Parathyroid adenoma (tissue), 2 donors: ENCODE data around the gene GLRA2.
A peak's percentile ranks its signal among the peaks of the same experiment; 100 is the strongest.

Experiments
- H2AFZ ChIP-seq: fragments of 300-600 bp; sonication (generic); one replicate; pipeline ENCODE4 v1.7.0; 2017; ENCODE audit warnings: antibody characterized with exemption, mild to moderate bottlenecking
- H3K27ac ChIP-seq: fragments of 300-600 bp; sonication (generic); one replicate; pipeline ENCODE4 v1.7.0; 2017
- H3K27me3 ChIP-seq: fragments of 300-600 bp; sonication (generic); one replicate; pipeline ENCODE4 v1.7.0; 2017; ENCODE audit warnings: low read length; ENCODE audit not compliant: control insufficient read depth, insufficient read depth
- H3K36me3 ChIP-seq: fragments of 300-600 bp; sonication (generic); one replicate; pipeline ENCODE4 v1.7.0; 2017; ENCODE audit warnings: low read length; ENCODE audit not compliant: control insufficient read depth, insufficient read depth
- H3K4me1 ChIP-seq: fragments of 300-600 bp; sonication (generic); one replicate; pipeline ENCODE4 v1.7.0; 2017; ENCODE audit warnings: control low read depth
- H3K4me2 ChIP-seq: fragments of 300-600 bp; sonication (generic); one replicate; pipeline ENCODE4 v1.7.0; 2017; ENCODE audit warnings: low read length
- H3K4me3 ChIP-seq: fragments of 300-600 bp; sonication (generic); one replicate; pipeline ENCODE4 v1.7.0; 2017; ENCODE audit warnings: low read depth, low read length
- H3K79me2 ChIP-seq: fragments of 300-600 bp; sonication (generic); one replicate; pipeline ENCODE4 v1.7.0; 2017; ENCODE audit warnings: control low read depth
- H3K9ac ChIP-seq: fragments of 300-600 bp; sonication (generic); one replicate; pipeline ENCODE4 v1.7.0; 2017; ENCODE audit warnings: mild to moderate bottlenecking
- H3K9me3 ChIP-seq: fragments of 300-600 bp; sonication (generic); one replicate; pipeline ENCODE4 v1.7.0; 2017; ENCODE audit warnings: low read length; ENCODE audit not compliant: control insufficient read depth
- CTCF ChIP-seq: fragments of 300-600 bp; sonication (generic); IDR thresholded peaks from one replicate; pipeline ENCODE4 v1.7.0; 2017; ENCODE audit warnings: antibody characterized with exemption, mild to moderate bottlenecking
- donor health status: primary hyperparathyroidism.

Gene GLRA2

GRCh38 chrX:14508025-14508690, 21.2 kb upstream of the GLRA2 start:
- H3K4me2 ChIP-seq, result no peak overlapping the region
- no peaks in the 10 kb centered on the region for H3K9me3 ChIP-seq
- TF ChIP-seq CTCF, result no peak
- H3K4me1 ChIP-seq, result no peaks in the 10 kb centered on the region
- no peak overlapping the region for H3K27ac ChIP-seq
- H3K27me3 ChIP-seq, result no peaks in the 10 kb centered on the region
- no peak overlapping the region for H2AFZ ChIP-seq
- H3K9ac ChIP-seq, result no peak overlapping the region
- H3K4me3 ChIP-seq, result no peak overlapping the region
- no peaks in the 10 kb centered on the region for H3K79me2 ChIP-seq
- no peaks in the 10 kb centered on the region for H3K36me3 ChIP-seq

- no peaks in the 10 kb centered on the region for H3K79me2 ChIP-seq
- no peaks in the 10 kb centered on the region for H3K4me1 ChIP-seq
- H3K27me3 ChIP-seq, result no peaks in the 10 kb centered on the region
- H3K27ac ChIP-seq, result no peak overlapping the region
- no peak overlapping the region for H3K4me2 ChIP-seq
- no peaks in the 10 kb centered on the region for H3K36me3 ChIP-seq
- no peak overlapping the region for H3K9ac ChIP-seq
- H3K9me3 ChIP-seq, result no peaks in the 10 kb centered on the region
- no peak overlapping the region for H3K4me3 ChIP-seq
- H2AFZ ChIP-seq, result no peak overlapping the region
- TF ChIP-seq CTCF, result no peak
Measured at GRCh38 chrX:14509325-14510057, 19.8 kb upstream of the GLRA2 start.

GRCh38 chrX:14528629-14529289, 577 bp upstream of the GLRA2 start:
- TF ChIP-seq CTCF, result peak; percentile 14
- Histone ChIP-seq H3K4me1 (no peaks in the 10 kb centered on the region), H3K79me2 (no peaks in the 10 kb centered on the region), H3K4me3 (no peak overlapping the region), H2AFZ (no peak overlapping the region), H3K36me3 (no peaks in the 10 kb centered on the region), H3K9me3 (no peaks in the 10 kb centered on the region), H3K4me2 (no peak overlapping the region), H3K9ac (no peak overlapping the region), H3K27ac (no peak overlapping the region), H3K27me3 (no peaks in the 10 kb centered on the region)

- no peak overlapping the region for H3K9ac ChIP-seq
- H3K9me3 ChIP-seq, result no peaks in the 10 kb centered on the region
- no peaks in the 10 kb centered on the region for H3K4me1 ChIP-seq
- H3K4me2 ChIP-seq, result no peak overlapping the region
- no peak for TF ChIP-seq CTCF
- no peak overlapping the region for H2AFZ ChIP-seq
- no peaks in the 10 kb centered on the region for H3K27me3 ChIP-seq
- no peaks in the 10 kb centered on the region for H3K79me2 ChIP-seq
- no peak overlapping the region for H3K4me3 ChIP-seq
- no peaks in the 10 kb centered on the region for H3K36me3 ChIP-seq
- no peak overlapping the region for H3K27ac ChIP-seq
Measured at GRCh38 chrX:14533867-14534266, 4.5 kb downstream of the GLRA2 start.
